ENCODE results near the gene SLF2. TPM values are rescaled to one million over a fixed set of nuclear protein-coding genes. Genes with fewer than 3 reads are reported as not detected.

Gene SLF2
- total RNA-seq (2016; rRNA removed; fragmentation: Illumina TruSeq; extraction: Trizol): 48.1 and 59.8 TPM in 2 replicates
- total RNA-seq (2016; cell fraction: cytosol; rRNA removed; fragmentation: Illumina TruSeq; extraction: Trizol; ENCODE audit: low read depth): 35.7 and 39.2 TPM in 2 replicates
- total RNA-seq (2016; cell fraction: insoluble cytoplasmic fraction; rRNA removed; fragmentation: Illumina TruSeq; extraction: Trizol): 48.7 and 55.8 TPM in 2 replicates
- total RNA-seq (2016; cell fraction: membrane; rRNA removed; fragmentation: Illumina TruSeq; extraction: Trizol): 37.2 and 42.1 TPM in 2 replicates
- total RNA-seq (2016; cell fraction: nucleus; rRNA removed; fragmentation: Illumina TruSeq; extraction: Trizol): 58.3 and 64.6 TPM in 2 replicates
- 12.2 and 12.6 TPM in 2 replicates for polyA plus RNA-seq (2011; rRNA removed)
- 5.8 and 6.0 TPM in 2 replicates for polyA plus RNA-seq (2011; cell fraction: cytosol; rRNA removed)
- 18.9 and 23.2 TPM in 2 replicates for polyA plus RNA-seq (2011; cell fraction: nucleus; rRNA removed)
- polyA plus RNA-seq (2012): 15.3 and 20.8 TPM in 2 replicates
- 3.5 and 4.7 TPM in 2 replicates for polyA plus RNA-seq (2016; cell fraction: cytosol; fragmentation: Illumina TruSeq; extraction: Trizol; ENCODE audit: low read depth)
- polyA plus RNA-seq (2016; cell fraction: insoluble cytoplasmic fraction; fragmentation: Illumina TruSeq; extraction: Trizol; ENCODE audit: low read depth): 30.2 and 31.7 TPM in 2 replicates
- polyA plus RNA-seq (2016; cell fraction: membrane; fragmentation: Illumina TruSeq; extraction: Trizol; ENCODE audit: low read depth): 7.6 and 8.6 TPM in 2 replicates
- polyA plus RNA-seq (2016; cell fraction: nucleus; fragmentation: Illumina TruSeq; extraction: Trizol; ENCODE audit: insufficient read depth, low read depth): 55.6 and 64.3 TPM in 2 replicates
- polyA minus RNA-seq (2011; rRNA and poly(A)+ RNA removed; ENCODE audit: low replicate concordance): 9.0 and 14.8 TPM in 2 replicates
- polyA minus RNA-seq (2011; cell fraction: cytosol; rRNA and poly(A)+ RNA removed): 15.4 and 17.1 TPM in 2 replicates
- 88.7 and 96.8 TPM in 2 replicates for polyA minus RNA-seq (2011; cell fraction: nucleus; rRNA and poly(A)+ RNA removed)
- percentile 83 among the genes with signal in this experiment for Bru-seq, nascent RNA
- BruChase-seq, experiment 1, labeled RNA remaining after a 6-hour chase: percentile 81 among the genes with signal in this experiment
- percentile 84 among the genes with signal in this experiment for BruChase-seq, experiment 2, labeled RNA remaining after a 2-hour chase
- long read RNA-seq, experiment 1, partial matches to known transcripts: 17 of 21 reads
- long read RNA-seq, experiment 1, other reads (novel, unspliced or antisense): 0 of 21 reads
- long read RNA-seq, experiment 2, partial matches to known transcripts: 20 of 22 reads
- long read RNA-seq, experiment 2, other reads (novel, unspliced or antisense): 1 of 22 reads

- H3K27ac ChIP-seq (ENCODE audit: extremely low read length, insufficient read depth, low read length): peak within 1 kb of the TSS; percentile 85
- intact Hi-C loops (cut with micrococcal nuclease; ENCODE audit: unreplicated experiment): no loop called here
- H4K20me1 ChIP-seq (ENCODE audit: insufficient read depth, low read length): peaks cover 11% of the 10 kb centered on the region; the same call in 1 of the 2 replicates
- FAIRE-seq (peak; percentile 87), ATAC-seq (peak; percentile 94), DNase-seq (ENCODE audit: low spot score) (peak; percentile 97)
- H3K4me3 ChIP-seq (replicated peaks in 1 of 3; ENCODE audit: insufficient read depth in 1 of 3, low read depth in 2 of 3, low read length in 3 of 3): peak within 1 kb of the TSS; percentile 77 to 96 (median 92)
- TSS peak; percentile 50 for BruUV-seq (replicated peaks)
- H3K9me3 ChIP-seq (ENCODE audit: low read length): no peaks in the 10 kb centered on the region
- peaks cover 67% of the 10 kb centered on the region for H3K4me1 ChIP-seq (ENCODE audit: insufficient read depth, low read length)
- peaks cover 30% of the 10 kb centered on the region for H3K79me2 ChIP-seq (ENCODE audit: insufficient read depth, low read length)
- H2AFZ ChIP-seq (ENCODE audit: low read length): peak within 1 kb of the TSS; percentile 2
- in situ Hi-C loops (cut with HindIII; ENCODE audit: extremely low pct_ligation_motif_present, low pct_unique_long_range_greater_than_20kb): no loop called here
- CTCF ChIA-PET (ENCODE audit: low intra/inter-chr PET ratio, low total read pairs): no interaction called here
- peak within 1 kb of the TSS; percentile 87 for H3K9ac ChIP-seq (ENCODE audit: insufficient read depth, low read depth, low read length)
- H3K36me3 ChIP-seq (replicated peaks in 1 of 2; ENCODE audit: control insufficient read depth in 1 of 2, insufficient read depth in 2 of 2, low read length in 2 of 2): peaks cover 8 to 9% of the 10 kb centered on the region in 2 experiments; a peak in 3 of 5 replicates
- POLR2A ChIA-PET: interaction anchor here (0.6 to 3.1 kb wide), 18 partner anchors 10 to 960 kb away, joined by 3 to 34 read pairs (median 3); partner anchors contain the start of genes MRPL43, PDZD7, SFXN3 and TWNK
- 2% methylated on average over 43 of the region's 71 CpGs for WGBS (ENCODE audit: low lambda C conversion rate)
- H3K4me2 ChIP-seq (ENCODE audit: low read depth, low read length): peak within 1 kb of the TSS; percentile 95
- H3K27me3 ChIP-seq (ENCODE audit: control insufficient read depth in 1 of 2, insufficient read depth in 2 of 2, low read length in 2 of 2): no peaks in the 10 kb centered on the region
- TF ChIP-seq ZNF44 (CRISPR knock-in tag; IDR thresholded peaks at IDR 0.05) (no peak), ZNF550 (CRISPR knock-in tag; IDR thresholded peaks at IDR 0.05; ENCODE audit: borderline replicate concordance) (no peak), ZNF484 (CRISPR knock-in tag; IDR thresholded peaks at IDR 0.05; ENCODE audit: borderline replicate concordance, low read depth) (no peak), ZNF556 (CRISPR knock-in tag; IDR thresholded peaks at IDR 0.05; ENCODE audit: borderline replicate concordance) (peak; percentile 36; the same call in 1 of the 2 replicates), NPAS2 (CRISPR knock-in tag; IDR thresholded peaks at IDR 0.05; ENCODE audit: borderline replicate concordance) (no peak), ZNF451 (CRISPR knock-in tag; IDR thresholded peaks at IDR 0.05) (no peak), NR3C1 (CRISPR knock-in tag; IDR thresholded peaks at IDR 0.05) (no peak), ZNF644 (CRISPR knock-in tag; IDR thresholded peaks at IDR 0.05; ENCODE audit: low read depth) (no peak)
- TF ChIP-seq, protein P1, sequence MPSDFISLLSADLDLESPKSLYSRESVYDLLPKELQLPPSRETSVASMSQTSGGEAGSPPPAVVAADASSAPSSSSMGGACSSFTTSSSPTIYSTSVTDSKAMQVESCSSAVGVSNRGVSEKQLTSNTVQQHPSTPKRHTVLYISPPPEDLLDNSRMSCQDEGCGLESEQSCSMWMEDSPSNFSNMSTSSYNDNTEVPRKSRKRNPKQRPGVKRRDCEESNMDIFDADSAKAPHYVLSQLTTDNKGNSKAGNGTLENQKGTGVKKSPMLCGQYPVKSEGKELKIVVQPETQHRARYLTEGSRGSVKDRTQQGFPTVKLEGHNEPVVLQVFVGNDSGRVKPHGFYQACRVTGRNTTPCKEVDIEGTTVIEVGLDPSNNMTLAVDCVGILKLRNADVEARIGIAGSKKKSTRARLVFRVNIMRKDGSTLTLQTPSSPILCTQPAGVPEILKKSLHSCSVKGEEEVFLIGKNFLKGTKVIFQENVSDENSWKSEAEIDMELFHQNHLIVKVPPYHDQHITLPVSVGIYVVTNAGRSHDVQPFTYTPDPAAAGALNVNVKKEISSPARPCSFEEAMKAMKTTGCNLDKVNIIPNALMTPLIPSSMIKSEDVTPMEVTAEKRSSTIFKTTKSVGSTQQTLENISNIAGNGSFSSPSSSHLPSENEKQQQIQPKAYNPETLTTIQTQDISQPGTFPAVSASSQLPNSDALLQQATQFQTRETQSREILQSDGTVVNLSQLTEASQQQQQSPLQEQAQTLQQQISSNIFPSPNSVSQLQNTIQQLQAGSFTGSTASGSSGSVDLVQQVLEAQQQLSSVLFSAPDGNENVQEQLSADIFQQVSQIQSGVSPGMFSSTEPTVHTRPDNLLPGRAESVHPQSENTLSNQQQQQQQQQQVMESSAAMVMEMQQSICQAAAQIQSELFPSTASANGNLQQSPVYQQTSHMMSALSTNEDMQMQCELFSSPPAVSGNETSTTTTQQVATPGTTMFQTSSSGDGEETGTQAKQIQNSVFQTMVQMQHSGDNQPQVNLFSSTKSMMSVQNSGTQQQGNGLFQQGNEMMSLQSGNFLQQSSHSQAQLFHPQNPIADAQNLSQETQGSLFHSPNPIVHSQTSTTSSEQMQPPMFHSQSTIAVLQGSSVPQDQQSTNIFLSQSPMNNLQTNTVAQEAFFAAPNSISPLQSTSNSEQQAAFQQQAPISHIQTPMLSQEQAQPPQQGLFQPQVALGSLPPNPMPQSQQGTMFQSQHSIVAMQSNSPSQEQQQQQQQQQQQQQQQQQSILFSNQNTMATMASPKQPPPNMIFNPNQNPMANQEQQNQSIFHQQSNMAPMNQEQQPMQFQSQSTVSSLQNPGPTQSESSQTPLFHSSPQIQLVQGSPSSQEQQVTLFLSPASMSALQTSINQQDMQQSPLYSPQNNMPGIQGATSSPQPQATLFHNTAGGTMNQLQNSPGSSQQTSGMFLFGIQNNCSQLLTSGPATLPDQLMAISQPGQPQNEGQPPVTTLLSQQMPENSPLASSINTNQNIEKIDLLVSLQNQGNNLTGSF (CRISPR knock-in tag; IDR thresholded peaks at IDR 0.05): no peak; the same call in 1 of the 2 replicates
- TF ChIP-seq, protein P2, sequence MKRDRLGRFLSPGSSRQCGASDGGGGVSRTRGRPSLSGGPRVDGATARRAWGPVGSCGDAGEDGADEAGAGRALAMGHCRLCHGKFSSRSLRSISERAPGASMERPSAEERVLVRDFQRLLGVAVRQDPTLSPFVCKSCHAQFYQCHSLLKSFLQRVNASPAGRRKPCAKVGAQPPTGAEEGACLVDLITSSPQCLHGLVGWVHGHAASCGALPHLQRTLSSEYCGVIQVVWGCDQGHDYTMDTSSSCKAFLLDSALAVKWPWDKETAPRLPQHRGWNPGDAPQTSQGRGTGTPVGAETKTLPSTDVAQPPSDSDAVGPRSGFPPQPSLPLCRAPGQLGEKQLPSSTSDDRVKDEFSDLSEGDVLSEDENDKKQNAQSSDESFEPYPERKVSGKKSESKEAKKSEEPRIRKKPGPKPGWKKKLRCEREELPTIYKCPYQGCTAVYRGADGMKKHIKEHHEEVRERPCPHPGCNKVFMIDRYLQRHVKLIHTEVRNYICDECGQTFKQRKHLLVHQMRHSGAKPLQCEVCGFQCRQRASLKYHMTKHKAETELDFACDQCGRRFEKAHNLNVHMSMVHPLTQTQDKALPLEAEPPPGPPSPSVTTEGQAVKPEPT (CRISPR knock-in tag; IDR thresholded peaks at IDR 0.05; ENCODE audit: low read depth): peak; percentile 53; the same call in 1 of the 2 replicates
Measured at GRCh38 chr10:100912605-100913469, at the start of gene SLF2. Gene SLF2 (plus strand): TSS chr10:100912963. CDS start chr10:100913111, 148 bp downstream.

Data from HepG2 (cell line).